Measurements from ENCODE around the gene CDH18.

GRCh38 chr5:19694949-19695611 is 292.9 kb downstream of the CDH18 start:
- TF ChIP-seq POLR2A (IDR thresholded peaks at IDR 0.05), result no peak
- no peak for TF ChIP-seq CTCF (IDR thresholded peaks at IDR 0.05)
- no peak for TF ChIP-seq POLR2AphosphoS5 (IDR thresholded peaks at IDR 0.05)
- TF ChIP-seq EP300 (IDR thresholded peaks at IDR 0.05), result no peak
